Tibial nerve (tissue), 4 donors: ENCODE data around the gene USP11. TPM values are rescaled to one million over a fixed set of nuclear protein-coding genes. Genes with fewer than 3 reads are reported as not detected.

Source experiments
- DNase-seq, 2 donors: peaks; one replicate each; pipeline ENCODE4 v3.0.0-alpha.2; 2019; ENCODE audit warnings: low spot score in 2 of 2
- H3K27ac ChIP-seq, 4 donors: fragments of 200-600 bp; sonication (generic) in 3 of 4; one replicate each; pipeline ENCODE4 v1.5.1; 2017 to 2019; ENCODE audit warnings: mild to moderate bottlenecking in 1 of 4
- H3K27me3 ChIP-seq, 2 donors: fragments of 200-600 bp; sonication (generic) in 1 of 2; one replicate each; pipeline versions ENCODE4 v1.5.1 to v1.6.0; 2017 to 2019
- H3K36me3 ChIP-seq, 3 donors: fragments of 200-600 bp; sonication (generic); one replicate each; pipeline ENCODE4 v1.5.1; 2018 to 2019
- H3K4me1 ChIP-seq, 4 donors: fragments of 200-600 bp; sonication (generic) in 3 of 4; one replicate each; pipeline ENCODE4 v1.5.1; 2017 to 2019
- H3K4me3 ChIP-seq, 4 donors: fragments of 200-600 bp; sonication (generic) in 3 of 4; one replicate each; pipeline ENCODE4 v1.5.1; 2017 to 2019; ENCODE audit warnings: mild to moderate bottlenecking in 1 of 4, moderate library complexity in 1 of 4
- H3K9me3 ChIP-seq, 4 donors: fragments of 200-600 bp; sonication (generic) in 3 of 4; one replicate each; pipeline ENCODE4 v1.5.1; 2017 to 2019
- CTCF ChIP-seq, 5 experiments: fragments of 200-600 bp in 3 of 5; fragments of 450-650 bp in 2 of 5; sonication (generic) in 3 of 5; IDR thresholded peaks; one replicate each; pipeline ENCODE4 v1.5.1; 2016 to 2019; ENCODE audit warnings: antibody characterized with exemption in 5 of 5, mild to moderate bottlenecking in 3 of 5, moderate library complexity in 2 of 5
- EP300 ChIP-seq, 2 donors: sonication (generic); formaldehyde crosslinking; IDR thresholded peaks; one replicate each; pipeline ENCODE4 v1.6.1; 2017; ENCODE audit warnings: antibody characterized with exemption in 2 of 2, mild to moderate bottlenecking in 1 of 2
- POLR2A ChIP-seq, 2 donors: fragments of 450-650 bp; IDR thresholded peaks; one replicate each; pipeline ENCODE4 v1.6.1; 2017; ENCODE audit warnings: antibody characterized with exemption in 2 of 2, mild to moderate bottlenecking in 2 of 2, moderate library complexity in 2 of 2
- WGBS, 2 donors: methylation state at CpG; one replicate each; pipeline ENCODE4 v1.1.5; 2018; 5-methylcytosine and 5-hydroxymethylcytosine counted together
- total RNA-seq, 4 donors: library from RNA; depleted of rRNA; stranded (reverse); fragments of >200 nt; gene quantifications; one replicate each; pipeline ENCODE4 v1.1.0, GENCODE V29; 2016

The USP11 gene
- total RNA-seq, 4 donors from 2014 or later = 54.6 to 85.8 (median 63.9) TPM

- Histone ChIP-seq H3K4me1 (peaks cover 0 to 60% (median 22%) of the 10 kb centered on the region in 4 donors), H3K4me3 (peak within 1 kb of the TSS; percentile 72 to 83 (median 78)), H3K27me3 (peaks cover 0 to 3% of the 10 kb centered on the region in 2 donors), H3K9me3 (no peaks in the 10 kb centered on the region), H3K36me3 (peaks cover 0 to 4% (median 0%) of the 10 kb centered on the region in 3 donors), H3K27ac (peak within 1 kb of the TSS; percentile 86 to 98 (median 97))
- TF ChIP-seq POLR2A (IDR thresholded peaks at IDR 0.05) = peak; percentile 72 to 90
- peak; percentile 51 to 96 (median 83) for TF ChIP-seq CTCF (IDR thresholded peaks at IDR 0.05)
- TF ChIP-seq EP300 (IDR thresholded peaks at IDR 0.05) = peak; percentile 75 to 92
- peak; percentile 85 to 95 for DNase-seq
- WGBS, 2 donors = 0 to 1% methylated on average over 8 to 47 of the region's 50 CpGs
Measured at GRCh38 chrX:47193475-47194193, 39.2 kb upstream of the USP11 start, which contains the start of gene UBA1. Gene UBA1, plus strand, starts transcription at chrX:47193829. Its CDS starts 4,974 bp downstream, at chrX:47198803.

- Histone ChIP-seq H3K36me3 (peaks cover 2 to 11% (median 6%) of the 10 kb centered on the region in 3 donors), H3K4me3 (peak overlapping the region; percentile 72 to 83 (median 78)), H3K9me3 (no peaks in the 10 kb centered on the region), H3K4me1 (peaks cover 0 to 60% (median 22%) of the 10 kb centered on the region in 4 donors), H3K27ac (peak overlapping the region; percentile 86 to 98 (median 97)), H3K27me3 (peaks cover 0 to 3% of the 10 kb centered on the region in 2 donors)
- TF ChIP-seq CTCF (IDR thresholded peaks at IDR 0.05) = no peak
- no peak for TF ChIP-seq EP300 (IDR thresholded peaks at IDR 0.05)
- TF ChIP-seq POLR2A (IDR thresholded peaks at IDR 0.05) = no peak
- 4 to 10% methylated on average over 6 to 14 of the region's 14 CpGs for WGBS, 2 donors
- no peak for DNase-seq
Measured at GRCh38 chrX:47194194-47194787, 38.5 kb upstream of the USP11 start.

- Histone ChIP-seq H3K36me3 (peaks cover 5 to 29% (median 10%) of the 10 kb centered on the region in 3 donors), H3K27me3 (no peaks in the 10 kb centered on the region), H3K4me3 (peak overlapping the region in 1 of 4 donors; percentile 83), H3K9me3 (no peaks in the 10 kb centered on the region), H3K27ac (peak overlapping the region in 1 of 4 donors; percentile 50), H3K4me1 (peaks cover 0 to 57% (median 22%) of the 10 kb centered on the region in 4 donors)
- TF ChIP-seq CTCF (IDR thresholded peaks at IDR 0.05) (no peak), POLR2A (IDR thresholded peaks at IDR 0.05) (no peak), EP300 (IDR thresholded peaks at IDR 0.05) (no peak)
- DNase-seq = no peak
- 40 to 56% methylated on average over 3 of the region's 3 CpGs for WGBS, 2 donors
Measured at GRCh38 chrX:47196098-47196497, 36.7 kb upstream of the USP11 start.

GRCh38 chrX:47197526-47197925 lies 35.3 kb upstream of the USP11 start:
- no peak for DNase-seq
- Histone ChIP-seq H3K36me3 (peaks cover 5 to 43% (median 14%) of the 10 kb centered on the region in 3 donors), H3K9me3 (no peaks in the 10 kb centered on the region), H3K4me3 (no peak overlapping the region), H3K4me1 (peaks cover 0 to 51% (median 22%) of the 10 kb centered on the region in 4 donors), H3K27ac (peak overlapping the region in 2 of 4 donors; percentile 23 to 50), H3K27me3 (no peaks in the 10 kb centered on the region)
- 37 to 70% methylated on average over 2 to 7 of the region's 7 CpGs for WGBS, 2 donors
- no peak for TF ChIP-seq EP300 (IDR thresholded peaks at IDR 0.05)
- TF ChIP-seq CTCF (IDR thresholded peaks at IDR 0.05) = no peak
- TF ChIP-seq POLR2A (IDR thresholded peaks at IDR 0.05) = no peak
